Left ventricle myocardium superior (tissue), 1 donor: ENCODE measurements around the gene PRKCH. TPM values are rescaled to one million over a fixed set of nuclear protein-coding genes. Genes with fewer than 3 reads are reported as not detected.

Experiments used
- ATAC-seq: fragments of 200-7000 bp; cut with Tn5 transposase; one replicate; pipeline ENCODE4 v1.9.1; 2020; ENCODE audit warnings: mild to moderate bottlenecking, moderate library complexity
- DNase-seq: peaks from one replicate; pipeline ENCODE4 v3.0.0-alpha.2; 2020
- intact Hi-C: fragments of 100-400 bp; cut with micrococcal nuclease; formaldehyde crosslinking; loops from one replicate; pipeline ENCODE4 v1.11.0; 2022
- total RNA-seq: library from RNA; stranded (reverse); fragmentation: NEBNext Ultra II Directional; extraction: Animal tissue kit (Norgen Biotek cat#: 25700); gene quantifications from one replicate; pipeline ENCODE4 v1.2.1, GENCODE V29; 2021
- donor health status: DM: no; HTN: yes; CAD: no; lungs with severe emphysema.

The PRKCH gene
- total RNA-seq, 1 donor from 2014 or later = 15.9 TPM

DNA sequence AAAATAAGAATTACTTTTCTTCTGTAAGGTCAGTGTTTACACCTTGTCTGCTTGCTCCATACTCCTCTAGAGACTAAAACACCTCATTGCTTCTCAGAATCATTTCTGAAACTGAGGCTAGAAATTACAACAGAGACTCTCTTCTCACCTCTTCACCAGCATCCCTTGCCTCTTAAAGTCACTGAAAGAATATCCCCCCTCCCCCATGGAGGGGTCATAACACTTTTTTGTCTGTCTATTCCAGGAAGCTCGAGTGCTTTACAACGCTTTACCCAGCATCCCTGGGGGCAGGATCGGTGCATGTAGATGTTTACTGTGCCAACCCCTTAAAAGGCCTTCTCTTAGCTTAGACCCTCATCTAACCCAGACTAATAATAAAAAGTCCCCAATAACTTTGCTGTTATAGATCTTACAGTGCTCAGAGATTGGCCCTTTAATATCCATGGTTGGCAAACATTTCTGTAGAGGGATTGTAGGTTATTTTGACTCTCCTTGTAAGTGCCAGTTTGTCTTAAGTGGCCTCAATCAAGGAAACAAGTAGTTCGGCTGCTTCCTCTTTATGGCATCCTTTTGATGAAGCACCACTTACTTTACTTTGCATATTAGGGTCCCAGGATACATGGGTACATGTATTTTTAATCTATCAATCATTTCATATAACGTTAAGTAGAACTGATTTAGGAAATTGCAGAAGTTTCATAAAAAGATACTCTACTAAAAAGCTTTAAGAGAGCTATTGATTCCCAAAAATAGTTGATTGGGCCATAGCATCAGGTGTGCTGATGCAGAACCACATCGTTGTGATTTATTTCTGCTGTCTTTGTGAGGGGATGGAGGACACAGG, 29.3 kb downstream of the PRKCH start:
- ATAC-seq (no peak), DNase-seq (no peak)
- intact Hi-C loops = no loop called here

DNA sequence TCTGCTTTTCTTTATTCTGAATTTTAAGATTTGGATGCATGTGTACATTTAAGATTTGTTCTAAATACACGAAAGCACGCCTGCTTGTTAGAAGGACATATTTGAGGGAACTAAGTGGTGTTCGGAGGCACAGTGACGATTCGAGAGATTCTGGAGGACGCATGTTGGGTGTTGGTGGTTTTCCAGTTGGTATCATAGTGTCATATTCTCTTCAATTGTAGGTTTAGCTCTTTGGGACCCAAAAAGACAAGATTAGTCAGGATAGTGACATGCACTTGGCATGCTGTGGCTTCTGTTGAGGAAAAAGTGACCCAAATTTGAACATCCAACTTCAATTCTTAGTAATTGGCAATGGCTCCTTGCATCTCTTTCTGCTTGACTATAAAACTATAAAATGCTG, 30.1 kb downstream of the PRKCH start:
- DNase-seq = no peak
- no peak for ATAC-seq
- intact Hi-C loops = no loop called here

DNA sequence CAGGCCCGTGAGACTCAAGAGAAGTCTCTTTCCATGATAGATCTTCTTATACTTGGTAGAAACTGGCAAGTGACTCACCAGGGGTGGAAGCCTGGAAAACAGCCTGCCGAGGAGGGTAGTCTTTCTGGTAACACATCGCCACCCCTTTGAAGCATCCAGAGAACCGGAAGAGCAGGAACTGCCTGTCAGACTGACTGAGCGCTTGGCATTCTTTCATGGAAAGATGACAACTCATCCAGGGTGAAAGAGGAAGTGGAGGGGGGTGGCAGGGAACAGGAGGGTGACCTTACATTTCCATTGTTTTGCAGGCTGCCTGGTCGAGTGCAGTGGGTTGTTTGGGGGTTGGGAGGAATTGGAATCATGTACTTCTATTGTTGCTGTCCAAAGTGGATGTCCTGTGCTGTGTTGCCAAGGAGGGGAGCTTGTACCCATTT, 34.5 kb downstream of the PRKCH start:
- intact Hi-C loops = no loop called here

DNA sequence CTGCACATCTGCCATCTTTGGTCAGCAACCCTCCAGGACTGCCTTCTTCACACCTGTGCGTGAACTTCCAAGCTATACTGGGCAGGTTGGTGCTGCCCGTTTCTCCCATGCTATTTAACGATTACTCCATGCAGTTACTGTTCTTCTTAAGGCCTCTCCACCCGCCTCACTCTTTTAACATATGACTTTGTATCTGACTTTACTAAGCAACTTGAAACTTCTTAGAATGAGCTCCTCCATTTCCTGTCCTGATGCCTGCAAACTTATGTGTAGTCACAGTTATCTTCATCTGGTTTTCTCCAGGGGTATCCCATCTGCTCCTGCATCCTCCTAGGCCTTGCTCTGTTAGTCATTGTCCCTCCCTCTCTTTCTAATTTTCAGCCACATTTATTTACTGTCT, 35.7 kb downstream of the PRKCH start:
- no peak for ATAC-seq
- intact Hi-C loops = no loop called here
- no peak for DNase-seq

More for the DNA sequence above, 34.5 kb downstream of the PRKCH start:
- peak; percentile 87 for ATAC-seq
- DNase-seq = no peak

DNA sequence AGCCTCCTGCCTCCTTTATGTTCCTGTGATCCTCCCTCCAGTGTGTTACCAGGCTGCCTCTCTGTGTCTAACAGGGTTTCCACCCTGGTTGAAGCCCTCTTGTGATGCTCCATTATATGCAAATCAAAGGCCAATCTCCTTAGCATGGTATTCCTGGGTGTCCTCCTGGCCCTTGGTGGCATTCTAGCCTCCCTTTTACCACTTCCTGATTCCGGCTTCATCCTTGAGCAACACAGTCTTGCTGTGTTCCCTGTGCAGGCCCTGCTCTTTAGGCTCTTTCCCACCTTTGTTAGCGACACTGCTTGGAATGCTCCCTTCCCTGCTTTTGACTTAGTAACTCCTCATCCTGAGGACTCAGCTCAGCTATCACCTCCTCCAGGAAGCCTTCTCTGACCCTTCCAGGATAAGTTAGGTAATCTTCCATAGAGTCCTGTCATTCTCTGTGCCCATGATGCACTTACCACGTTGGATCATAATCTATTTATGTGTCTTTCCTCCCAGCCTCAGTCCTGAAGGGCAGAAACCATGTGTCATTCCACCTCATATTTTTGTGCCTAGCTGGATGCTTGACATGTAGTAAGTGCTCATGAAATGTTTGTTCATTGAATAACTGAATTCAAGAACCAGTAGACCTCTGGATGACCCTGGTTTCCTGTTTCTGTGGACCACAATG, 37.3 kb downstream of the PRKCH start:
- DNase-seq = no peak
- intact Hi-C loops = no loop called here
- no peak for ATAC-seq

DNA sequence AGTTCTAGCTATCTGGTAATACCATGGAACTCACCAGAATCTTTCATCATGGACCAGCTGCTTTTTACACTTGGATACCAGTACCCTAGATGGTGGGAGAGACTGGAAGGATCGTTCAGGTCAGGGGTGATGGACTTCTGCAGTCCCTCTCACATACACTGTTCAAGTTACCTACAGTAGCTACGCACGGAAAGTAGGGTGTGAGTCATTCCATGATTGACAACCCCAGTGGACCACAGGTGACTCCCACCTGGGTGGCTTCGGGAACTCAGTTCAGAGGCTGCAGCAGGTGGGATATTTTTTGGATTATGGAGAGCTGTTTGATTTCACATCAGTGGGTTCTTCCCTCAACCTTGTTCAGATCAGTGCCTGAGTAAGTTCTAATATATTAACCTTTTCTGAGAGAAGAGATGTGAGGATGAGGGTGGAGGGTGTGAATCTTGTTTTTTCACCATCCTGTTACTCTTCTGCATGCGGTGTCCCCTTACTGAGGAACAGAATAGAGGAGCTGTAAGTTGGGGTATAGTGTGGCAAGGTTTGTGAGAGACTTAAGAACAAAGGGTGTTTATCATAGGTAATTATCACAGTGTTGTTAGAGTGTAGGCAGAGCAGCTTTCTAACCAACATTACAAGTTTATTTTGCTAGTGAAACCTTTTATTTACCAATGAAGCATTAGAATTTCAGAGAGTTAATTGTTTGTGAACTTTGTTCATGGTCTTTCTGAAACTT, 39.6 kb downstream of the PRKCH start:
- intact Hi-C loops = no loop called here
- ATAC-seq = no peak
- no peak for DNase-seq

DNA sequence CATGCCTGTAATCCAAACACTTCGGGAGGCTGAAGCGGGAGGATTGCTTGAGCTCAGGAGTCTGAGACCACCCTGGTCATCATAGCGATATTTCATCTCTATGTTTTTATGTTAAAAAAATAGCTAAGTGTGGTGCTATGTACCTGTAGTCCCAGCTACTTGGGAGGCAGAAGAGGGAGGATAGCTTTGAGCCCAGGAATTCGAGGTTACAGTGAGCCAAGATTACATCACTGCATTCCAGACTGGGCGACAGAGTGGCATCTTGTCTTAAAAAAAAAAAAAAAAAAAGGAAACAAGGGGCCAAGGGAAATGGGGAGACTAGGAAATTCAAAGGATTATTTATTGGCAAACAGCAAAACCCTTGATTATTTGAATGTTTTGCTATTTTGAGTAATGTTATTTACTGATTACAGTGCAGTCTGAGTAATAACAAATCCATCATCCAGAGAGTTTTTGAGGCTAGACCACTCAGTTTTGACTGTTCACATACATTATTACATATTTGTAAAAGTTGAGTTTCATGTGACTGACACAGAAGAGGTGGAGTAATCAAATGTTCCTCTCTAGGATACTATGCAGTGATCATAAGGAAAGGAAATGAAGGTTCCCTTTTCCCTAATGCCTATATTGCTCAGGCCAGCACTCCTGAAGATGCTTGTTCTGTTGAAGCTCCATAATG, 40.8 kb downstream of the PRKCH start:
- ATAC-seq (no peak), DNase-seq (no peak)
- intact Hi-C loops = no loop called here

DNA sequence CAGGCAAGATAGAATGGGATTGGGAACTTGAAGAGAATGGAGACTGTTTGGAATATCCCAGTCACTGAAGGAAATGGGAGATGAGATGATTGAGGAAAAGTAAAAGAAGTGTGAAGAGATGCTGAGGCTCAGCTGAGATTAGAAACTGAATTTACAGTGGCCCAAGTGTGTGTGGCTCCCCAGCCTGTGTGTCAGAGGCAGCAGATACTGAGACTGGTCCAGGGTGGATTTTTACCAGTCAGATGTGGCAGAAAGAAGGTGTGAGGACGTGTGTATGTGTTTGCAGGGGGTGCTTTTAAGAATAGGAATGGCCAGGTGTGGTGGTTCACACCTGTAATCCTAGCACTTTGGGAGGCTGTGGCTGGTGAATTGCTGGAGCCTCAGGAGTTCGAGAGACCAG, 42.9 kb downstream of the PRKCH start:
- intact Hi-C loops = no loop called here
- DNase-seq = no peak
- ATAC-seq = no peak

DNA sequence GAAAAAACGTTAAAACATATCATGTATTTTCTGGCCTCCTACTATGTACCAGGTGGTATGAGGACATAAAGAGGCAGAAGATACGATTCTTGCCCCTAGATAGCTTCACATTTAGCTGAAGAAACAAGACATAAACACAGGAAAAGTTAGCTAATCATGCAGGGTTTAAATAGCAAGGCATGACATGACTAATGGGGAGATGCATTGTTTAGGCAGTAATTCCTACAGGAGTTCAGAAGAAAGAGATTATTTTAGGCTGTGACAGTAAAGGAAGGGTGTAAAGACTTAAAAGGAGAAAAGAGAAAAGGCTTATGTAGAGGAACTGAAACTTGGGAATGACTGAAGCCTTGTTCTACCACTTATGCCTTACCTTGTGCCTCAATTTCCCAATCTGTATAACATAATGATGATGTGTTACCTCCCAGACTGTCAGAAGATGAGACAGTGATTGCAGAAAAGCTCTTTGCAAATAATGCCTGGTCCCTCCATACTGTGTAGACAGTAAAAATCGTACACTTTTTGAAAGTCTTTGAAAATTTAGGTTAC, 44.4 kb downstream of the PRKCH start:
- intact Hi-C loops = no loop called here
- DNase-seq (no peak), ATAC-seq (no peak)

DNA sequence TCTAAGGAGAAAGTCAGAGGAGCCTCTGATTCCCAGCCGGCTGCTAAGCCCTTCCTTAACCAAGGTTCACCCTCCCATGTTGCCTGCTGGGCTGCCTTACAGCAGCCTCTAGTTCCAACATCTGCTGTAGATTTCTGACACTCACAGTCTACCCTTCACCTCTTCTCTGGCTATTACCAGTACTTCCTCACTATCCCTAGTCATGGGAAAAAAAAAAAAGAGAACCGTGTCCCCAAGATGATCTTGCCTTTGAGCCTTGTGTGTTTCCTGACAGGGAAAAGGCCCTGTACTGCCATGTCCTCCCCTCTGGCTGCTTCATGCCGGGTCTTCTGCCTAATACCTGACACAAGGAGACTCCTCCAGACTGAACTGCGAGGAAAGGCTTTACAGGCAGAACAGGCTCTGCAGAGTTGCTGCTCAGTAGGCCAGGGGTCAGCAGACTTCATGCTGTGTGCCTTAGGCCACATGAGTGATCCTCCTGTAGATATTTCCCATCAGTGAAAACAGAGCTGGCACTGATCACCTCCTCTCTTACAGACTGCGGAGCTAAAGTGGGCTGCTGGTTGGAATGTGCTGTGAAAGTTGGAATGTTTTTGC, 46.8 kb downstream of the PRKCH start:
- ATAC-seq (no peak), DNase-seq (no peak)
- intact Hi-C loops = no loop called here

DNA sequence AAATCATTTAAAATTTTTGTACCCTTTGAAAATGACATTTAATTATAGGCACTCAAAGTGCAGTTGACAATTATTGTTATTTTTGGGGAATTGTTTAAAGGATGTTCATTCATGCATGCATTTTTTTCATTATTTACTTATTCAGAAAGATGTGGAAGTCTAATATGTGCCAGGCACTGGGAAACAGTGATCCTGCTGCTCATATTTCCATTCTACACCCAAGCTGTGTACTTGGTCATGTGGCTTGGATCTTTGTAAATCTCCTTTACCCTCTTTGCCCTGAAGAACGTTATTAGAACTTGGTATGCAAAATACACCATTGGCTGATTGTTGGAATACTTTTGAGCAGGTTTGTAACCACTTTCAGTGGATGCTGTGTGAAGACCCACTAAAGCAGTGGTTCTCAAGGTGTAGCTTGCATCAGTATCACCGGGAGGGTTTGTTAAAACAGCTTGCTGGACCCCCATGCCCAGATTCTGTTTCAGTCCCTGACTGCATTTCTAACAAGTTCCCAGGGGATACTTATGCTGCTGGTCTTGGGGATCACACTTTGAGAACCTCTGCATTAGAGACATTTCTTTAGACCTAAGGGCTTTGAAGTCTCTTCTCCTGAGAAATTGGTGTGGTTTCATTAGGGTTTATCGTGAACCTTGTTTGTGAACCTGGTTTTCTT, 47.5 kb downstream of the PRKCH start:
- intact Hi-C loops = no loop called here

DNA sequence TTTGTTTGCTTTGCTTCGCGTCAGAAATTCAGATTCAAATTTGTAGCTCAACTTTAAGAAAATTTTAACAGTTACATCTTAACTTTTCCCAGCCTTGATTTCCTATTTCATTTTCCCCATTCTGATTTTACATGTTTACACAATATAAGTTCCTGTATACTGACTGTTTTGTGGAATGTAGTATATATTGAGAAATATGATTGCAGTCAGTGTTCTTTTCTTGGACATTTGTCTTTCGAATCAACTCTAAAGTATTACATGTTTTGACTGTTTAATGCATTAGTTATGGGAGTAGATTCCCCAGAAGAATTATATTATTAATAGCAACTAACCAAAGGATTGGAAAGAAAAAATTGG, 48.1 kb downstream of the PRKCH start:
- intact Hi-C loops = no loop called here
- no peak for ATAC-seq

More for the DNA sequence above, 47.5 kb downstream of the PRKCH start:
- DNase-seq (no peak), ATAC-seq (no peak)

DNA sequence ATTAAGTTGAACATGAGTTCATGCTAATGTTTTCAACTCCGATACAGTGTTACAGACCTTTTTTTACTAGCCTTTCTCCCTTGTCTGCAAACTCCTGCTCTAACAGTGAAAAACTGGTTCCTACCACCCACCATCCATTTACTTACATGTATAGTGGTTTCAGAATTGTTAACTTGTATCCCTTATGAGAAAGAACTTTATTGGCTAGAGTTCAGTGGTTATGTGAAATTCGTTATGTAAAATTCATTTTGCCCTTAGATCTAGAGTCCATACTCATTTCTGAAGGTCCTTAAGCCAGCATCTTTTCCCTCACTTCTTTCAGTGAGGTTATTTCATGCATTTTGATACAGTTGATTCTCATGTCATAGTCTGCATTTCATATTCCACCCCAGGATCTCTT, 51.0 kb downstream of the PRKCH start:
- intact Hi-C loops = no loop called here
- DNase-seq (no peak), ATAC-seq (no peak)

More for the DNA sequence above, 48.1 kb downstream of the PRKCH start:
- DNase-seq = no peak

DNA sequence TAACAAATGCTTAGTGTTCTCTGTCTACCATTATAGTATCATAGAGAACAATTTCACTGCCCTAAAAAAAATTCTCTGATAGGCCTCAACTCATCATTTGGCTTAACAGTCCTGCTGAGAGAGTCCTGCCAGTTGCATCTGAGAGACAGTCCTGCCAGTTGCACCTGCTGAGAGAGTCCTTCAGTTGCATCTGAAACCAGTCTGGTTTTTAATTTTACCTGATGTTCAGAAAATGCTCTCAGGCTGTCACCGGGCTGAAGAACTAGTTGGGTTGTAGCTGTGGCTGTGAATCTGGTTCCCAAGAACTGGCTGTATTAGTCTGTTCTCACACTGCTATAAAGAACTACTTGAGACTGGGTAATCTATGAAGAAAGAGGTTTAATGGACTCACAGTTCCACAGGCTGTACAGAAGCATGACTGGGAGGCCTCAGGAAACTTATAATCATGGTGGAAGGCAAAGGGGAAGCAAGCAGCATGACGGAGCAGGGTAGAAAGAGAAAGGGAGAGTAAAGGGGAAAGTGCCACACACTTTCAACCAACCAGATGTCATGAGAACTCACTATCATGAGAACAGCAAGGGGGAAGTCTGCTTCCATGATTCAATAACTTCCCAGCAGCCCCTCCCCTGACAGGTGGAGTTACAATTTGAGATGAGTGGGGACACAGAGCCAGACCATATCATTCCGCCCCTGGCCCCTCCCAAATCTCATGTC, 51.6 kb downstream of the PRKCH start:
- intact Hi-C loops = no loop called here
- DNase-seq = no peak
- no peak for ATAC-seq

DNA sequence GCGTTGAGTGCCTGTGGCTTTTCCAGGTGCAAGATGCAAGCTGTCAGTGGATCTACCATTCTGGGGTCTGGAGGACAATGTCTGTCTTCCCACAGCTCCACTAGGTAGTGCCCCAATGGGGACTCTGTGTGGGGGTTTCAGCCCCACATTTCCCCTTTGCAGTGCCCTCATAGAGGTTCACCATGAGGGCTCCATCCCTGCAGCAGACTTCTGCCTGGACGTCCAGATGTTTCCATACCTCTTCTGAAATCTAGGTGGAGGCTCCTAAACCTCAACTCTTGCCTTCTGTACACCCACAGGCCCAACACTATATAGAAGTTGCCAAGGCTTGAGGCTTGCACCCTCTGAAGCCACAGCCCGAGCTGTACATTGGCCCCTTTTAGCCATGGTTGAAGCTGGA, 52.9 kb downstream of the PRKCH start:
- intact Hi-C loops = no loop called here
- DNase-seq (no peak), ATAC-seq (no peak)

DNA sequence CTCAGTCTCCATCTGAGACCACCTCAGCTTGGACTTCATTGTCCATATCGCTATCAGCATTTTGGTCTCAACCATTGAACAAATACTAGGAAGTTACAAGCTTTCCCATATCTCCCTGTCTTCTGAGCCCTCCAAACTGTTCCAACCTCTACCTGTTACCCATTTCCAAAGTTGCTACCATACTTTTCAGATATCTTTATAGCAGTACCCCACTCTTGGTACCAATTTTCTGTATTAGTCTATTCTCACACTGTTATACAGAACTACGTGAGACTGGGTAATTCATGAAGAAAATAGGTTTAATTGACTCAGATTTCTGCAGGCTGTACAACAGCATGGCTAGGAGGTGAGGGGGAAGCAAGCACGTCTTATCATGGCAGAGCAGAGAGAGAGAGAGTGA, 53.8 kb downstream of the PRKCH start:
- DNase-seq = no peak
- intact Hi-C loops = no loop called here
- ATAC-seq = no peak

DNA sequence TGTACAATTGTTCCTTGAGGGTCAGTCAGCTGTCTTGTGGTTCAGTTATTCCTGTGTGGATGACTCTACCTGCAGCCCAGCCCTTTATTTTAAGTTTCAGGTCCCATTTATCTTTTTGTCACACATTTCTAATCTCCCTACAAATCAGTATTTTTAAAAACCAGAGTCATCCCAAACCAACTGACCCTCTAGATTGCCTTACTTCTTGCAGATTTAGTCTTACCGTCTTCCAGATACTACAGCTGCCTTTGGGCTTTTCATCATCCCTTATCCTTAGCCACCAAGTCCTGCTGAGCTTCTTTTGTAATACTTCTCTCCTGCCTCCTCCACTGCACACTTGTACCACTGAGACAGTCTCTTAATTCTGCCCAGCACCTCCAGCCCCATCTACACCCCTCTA, 54.9 kb downstream of the PRKCH start:
- ATAC-seq (no peak), DNase-seq (no peak)
- intact Hi-C loops = no loop called here

DNA sequence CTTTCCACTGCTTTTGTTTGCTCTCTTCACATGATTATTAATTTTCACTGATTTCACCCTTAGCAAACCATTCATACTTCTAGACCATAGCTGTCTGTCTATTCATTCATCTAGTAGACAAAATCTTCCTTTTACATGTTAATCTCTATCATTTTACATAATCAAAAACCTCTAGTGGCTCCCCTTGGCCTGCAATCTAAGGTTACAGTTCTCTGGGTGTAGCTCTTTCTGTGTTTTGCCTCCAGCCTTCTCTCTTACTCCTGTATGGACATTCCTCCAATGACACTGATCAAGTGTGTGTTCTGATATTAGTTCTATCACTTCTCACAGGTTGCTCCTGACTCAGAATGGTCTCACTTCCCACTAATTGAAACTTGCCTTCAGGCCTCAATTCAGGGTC, 56.4 kb downstream of the PRKCH start:
- intact Hi-C loops = no loop called here
- no peak for DNase-seq
- no peak for ATAC-seq
